ENCODE results near the gene TRMT61A.

DNA sequence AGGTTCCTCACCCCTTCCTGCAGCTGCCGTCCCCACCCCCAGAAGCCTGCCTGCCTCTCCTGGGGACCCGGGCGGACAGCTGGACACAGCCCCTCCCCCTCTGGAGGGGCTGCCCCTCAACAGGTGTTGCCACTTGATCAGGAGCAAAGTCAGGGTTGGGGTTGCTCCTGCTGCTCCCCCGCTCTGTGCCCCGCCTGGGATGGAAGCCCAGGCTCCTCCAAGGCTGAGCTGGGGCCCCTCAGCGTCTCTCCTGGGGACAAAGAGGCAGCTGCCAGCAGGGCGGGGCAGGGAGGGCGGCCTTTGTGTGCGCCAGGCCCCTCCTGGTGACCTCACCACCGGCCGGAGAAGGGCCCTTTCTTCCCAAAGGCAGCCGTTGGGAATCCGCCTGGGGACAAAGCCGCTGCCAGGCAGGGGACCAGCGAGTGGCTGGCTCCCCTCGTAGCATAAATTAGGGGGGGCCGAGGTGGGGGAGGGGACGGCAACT lies 13.7 kb downstream of the TRMT61A start:
- no peak for TF ChIP-seq HDGF (IDR thresholded peaks at IDR 0.05)
- TF ChIP-seq, protein P1, sequence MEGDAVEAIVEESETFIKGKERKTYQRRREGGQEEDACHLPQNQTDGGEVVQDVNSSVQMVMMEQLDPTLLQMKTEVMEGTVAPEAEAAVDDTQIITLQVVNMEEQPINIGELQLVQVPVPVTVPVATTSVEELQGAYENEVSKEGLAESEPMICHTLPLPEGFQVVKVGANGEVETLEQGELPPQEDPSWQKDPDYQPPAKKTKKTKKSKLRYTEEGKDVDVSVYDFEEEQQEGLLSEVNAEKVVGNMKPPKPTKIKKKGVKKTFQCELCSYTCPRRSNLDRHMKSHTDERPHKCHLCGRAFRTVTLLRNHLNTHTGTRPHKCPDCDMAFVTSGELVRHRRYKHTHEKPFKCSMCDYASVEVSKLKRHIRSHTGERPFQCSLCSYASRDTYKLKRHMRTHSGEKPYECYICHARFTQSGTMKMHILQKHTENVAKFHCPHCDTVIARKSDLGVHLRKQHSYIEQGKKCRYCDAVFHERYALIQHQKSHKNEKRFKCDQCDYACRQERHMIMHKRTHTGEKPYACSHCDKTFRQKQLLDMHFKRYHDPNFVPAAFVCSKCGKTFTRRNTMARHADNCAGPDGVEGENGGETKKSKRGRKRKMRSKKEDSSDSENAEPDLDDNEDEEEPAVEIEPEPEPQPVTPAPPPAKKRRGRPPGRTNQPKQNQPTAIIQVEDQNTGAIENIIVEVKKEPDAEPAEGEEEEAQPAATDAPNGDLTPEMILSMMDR (IDR thresholded peaks at IDR 0.05 in 2 of 3, conservative IDR thresholded peaks at IDR 0.05 in 1 of 3; ENCODE audit: control insufficient read depth in 2 of 3, extremely low read depth in 1 of 3, insufficient read depth in 1 of 3, low read depth in 3 of 3, low read length in 3 of 3), result no peak
- TF ChIP-seq POLR2A (IDR thresholded peaks at IDR 0.05; ENCODE audit: low read depth, low read length), result no peak
- no peak for TF ChIP-seq SP1 (IDR thresholded peaks at IDR 0.05; ENCODE audit: low read depth, low read length)
- no peak for TF ChIP-seq ASH2L (IDR thresholded peaks at IDR 0.05; ENCODE audit: borderline replicate concordance, low read depth)
